HepG2 (cell line): ENCODE results near the gene PCAT7.

Source experiments
- TF ChIP-seq, protein P1 (sequence below): sonication (generic); formaldehyde crosslinking; IDR thresholded peaks from 2 replicates; pipeline ENCODE4 v1.4.0; 2020; ENCODE audit warnings: missing genetic modification reagents
- TF ChIP-seq, protein P2 (sequence below): sonication (generic); formaldehyde crosslinking; IDR thresholded peaks from 2 replicates; pipeline ENCODE4 v1.5.0; 2020; ENCODE audit warnings: mild to moderate bottlenecking, missing genetic modification reagents, moderate library complexity

- TF ChIP-seq, protein P1, sequence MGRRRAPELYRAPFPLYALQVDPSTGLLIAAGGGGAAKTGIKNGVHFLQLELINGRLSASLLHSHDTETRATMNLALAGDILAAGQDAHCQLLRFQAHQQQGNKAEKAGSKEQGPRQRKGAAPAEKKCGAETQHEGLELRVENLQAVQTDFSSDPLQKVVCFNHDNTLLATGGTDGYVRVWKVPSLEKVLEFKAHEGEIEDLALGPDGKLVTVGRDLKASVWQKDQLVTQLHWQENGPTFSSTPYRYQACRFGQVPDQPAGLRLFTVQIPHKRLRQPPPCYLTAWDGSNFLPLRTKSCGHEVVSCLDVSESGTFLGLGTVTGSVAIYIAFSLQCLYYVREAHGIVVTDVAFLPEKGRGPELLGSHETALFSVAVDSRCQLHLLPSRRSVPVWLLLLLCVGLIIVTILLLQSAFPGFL: no peak
- TF ChIP-seq, protein P2, sequence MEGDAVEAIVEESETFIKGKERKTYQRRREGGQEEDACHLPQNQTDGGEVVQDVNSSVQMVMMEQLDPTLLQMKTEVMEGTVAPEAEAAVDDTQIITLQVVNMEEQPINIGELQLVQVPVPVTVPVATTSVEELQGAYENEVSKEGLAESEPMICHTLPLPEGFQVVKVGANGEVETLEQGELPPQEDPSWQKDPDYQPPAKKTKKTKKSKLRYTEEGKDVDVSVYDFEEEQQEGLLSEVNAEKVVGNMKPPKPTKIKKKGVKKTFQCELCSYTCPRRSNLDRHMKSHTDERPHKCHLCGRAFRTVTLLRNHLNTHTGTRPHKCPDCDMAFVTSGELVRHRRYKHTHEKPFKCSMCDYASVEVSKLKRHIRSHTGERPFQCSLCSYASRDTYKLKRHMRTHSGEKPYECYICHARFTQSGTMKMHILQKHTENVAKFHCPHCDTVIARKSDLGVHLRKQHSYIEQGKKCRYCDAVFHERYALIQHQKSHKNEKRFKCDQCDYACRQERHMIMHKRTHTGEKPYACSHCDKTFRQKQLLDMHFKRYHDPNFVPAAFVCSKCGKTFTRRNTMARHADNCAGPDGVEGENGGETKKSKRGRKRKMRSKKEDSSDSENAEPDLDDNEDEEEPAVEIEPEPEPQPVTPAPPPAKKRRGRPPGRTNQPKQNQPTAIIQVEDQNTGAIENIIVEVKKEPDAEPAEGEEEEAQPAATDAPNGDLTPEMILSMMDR: no peak
Measured at GRCh38 chr9:94511134-94511954, 43.5 kb upstream of the PCAT7 start.
